ENCODE results near the gene PLXNA4. TPM values are rescaled to one million over a fixed set of nuclear protein-coding genes. Genes with fewer than 3 reads are reported as not detected.

Gene PLXNA4
- polyA plus RNA-seq, 2 donors = 0.44 to 0.55 TPM

GRCh38 chr7:132465516-132465915, 110.8 kb downstream of the PLXNA4 start:
- H3K9me3 ChIP-seq (ENCODE audit: control insufficient read depth in 2 of 2, insufficient read depth in 1 of 2, low read depth in 1 of 2, low read length in 1 of 2) = no peaks in the 10 kb centered on the region
- no peaks in the 10 kb centered on the region for H3K4me1 ChIP-seq (ENCODE audit: control insufficient read depth in 2 of 2, insufficient read depth in 2 of 2, low read length in 1 of 2)
- H3K27me3 ChIP-seq (ENCODE audit: control insufficient read depth in 1 of 2, insufficient read depth in 2 of 2, low read length in 2 of 2) = no peaks in the 10 kb centered on the region
- H3K36me3 ChIP-seq (ENCODE audit: control insufficient read depth in 2 of 2, insufficient read depth in 2 of 2, low read length in 1 of 2) = no peaks in the 10 kb centered on the region
- H3K27ac ChIP-seq (ENCODE audit: low read depth in 2 of 2, low read length in 1 of 2) = no peak overlapping the region
- 73% methylated on average over 4 of the region's 4 CpGs for WGBS, 2 donors
- H3K4me3 ChIP-seq (ENCODE audit: low read depth in 1 of 2, low read length in 2 of 2) = no peak overlapping the region

DNA sequence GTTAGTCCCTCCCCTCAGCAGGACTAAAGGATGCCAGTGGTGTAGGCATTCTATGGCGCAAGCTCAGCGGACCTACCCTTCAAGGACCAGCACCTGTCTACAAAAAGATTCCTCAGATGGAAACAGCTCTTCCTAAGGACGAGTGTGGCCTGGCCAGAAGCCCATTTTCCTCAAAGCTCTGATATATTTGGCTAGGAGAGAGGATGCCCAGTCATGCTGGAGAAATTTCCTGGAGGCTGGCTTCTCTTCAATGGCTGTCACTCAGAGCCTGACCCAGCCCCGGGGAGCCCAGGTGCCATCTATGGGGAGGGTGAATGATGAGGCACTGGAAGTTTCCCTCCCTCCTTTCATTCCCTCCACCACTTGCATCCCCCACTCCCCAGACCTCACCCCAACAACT, 111.5 kb downstream of the PLXNA4 start:
- H3K4me3 ChIP-seq (ENCODE audit: low read depth in 1 of 2, low read length in 2 of 2) = no peak overlapping the region
- 60 to 72% methylated on average over 4 of the region's 4 CpGs for WGBS, 2 donors
- no peaks in the 10 kb centered on the region for H3K27me3 ChIP-seq (ENCODE audit: control insufficient read depth in 1 of 2, insufficient read depth in 2 of 2, low read length in 2 of 2)
- no peaks in the 10 kb centered on the region for H3K36me3 ChIP-seq (ENCODE audit: control insufficient read depth in 2 of 2, insufficient read depth in 2 of 2, low read length in 1 of 2)
- H3K9me3 ChIP-seq (ENCODE audit: control insufficient read depth in 2 of 2, insufficient read depth in 1 of 2, low read depth in 1 of 2, low read length in 1 of 2) = no peaks in the 10 kb centered on the region
- H3K4me1 ChIP-seq (ENCODE audit: control insufficient read depth in 2 of 2, insufficient read depth in 2 of 2, low read length in 1 of 2) = no peaks in the 10 kb centered on the region
- no peak overlapping the region for H3K27ac ChIP-seq (ENCODE audit: low read depth in 2 of 2, low read length in 1 of 2)

DNA sequence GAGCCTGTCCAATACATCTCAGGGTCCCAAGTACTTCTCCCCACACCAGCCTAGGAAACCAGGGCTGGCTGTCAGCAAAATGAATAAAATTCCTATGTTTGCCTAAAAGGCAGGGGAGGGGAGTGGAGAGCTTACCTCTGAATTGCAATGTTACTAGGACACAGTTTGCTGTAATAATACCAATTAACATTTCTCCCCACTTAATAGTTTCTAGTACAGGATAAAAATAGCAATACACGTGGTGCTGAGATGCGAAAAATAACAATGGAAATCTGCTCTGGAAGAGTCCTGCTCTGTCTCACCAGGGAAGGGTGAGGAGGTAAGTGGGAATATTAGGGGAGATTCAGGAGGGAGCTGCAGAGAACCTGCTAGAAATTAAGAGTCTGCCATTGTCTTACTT, 112.3 kb downstream of the PLXNA4 start:
- H3K9me3 ChIP-seq (ENCODE audit: control insufficient read depth in 2 of 2, insufficient read depth in 1 of 2, low read depth in 1 of 2, low read length in 1 of 2) = no peaks in the 10 kb centered on the region
- H3K4me1 ChIP-seq (ENCODE audit: control insufficient read depth in 2 of 2, insufficient read depth in 2 of 2, low read length in 1 of 2) = no peaks in the 10 kb centered on the region
- no peak overlapping the region for H3K27ac ChIP-seq (ENCODE audit: low read depth in 2 of 2, low read length in 1 of 2)
- H3K4me3 ChIP-seq (ENCODE audit: low read depth in 1 of 2, low read length in 2 of 2) = no peak overlapping the region
- H3K36me3 ChIP-seq (ENCODE audit: control insufficient read depth in 2 of 2, insufficient read depth in 2 of 2, low read length in 1 of 2) = no peaks in the 10 kb centered on the region
- H3K27me3 ChIP-seq (ENCODE audit: control insufficient read depth in 1 of 2, insufficient read depth in 2 of 2, low read length in 2 of 2) = no peaks in the 10 kb centered on the region
- 60 to 61% methylated on average over 2 of the region's 2 CpGs for WGBS, 2 donors

- H3K36me3 ChIP-seq (ENCODE audit: control insufficient read depth in 2 of 2, insufficient read depth in 2 of 2, low read length in 1 of 2) = no peaks in the 10 kb centered on the region
These were observed 113.8 kb downstream of the PLXNA4 start for GRCh38 chr7:132462478-132462877.

DNA sequence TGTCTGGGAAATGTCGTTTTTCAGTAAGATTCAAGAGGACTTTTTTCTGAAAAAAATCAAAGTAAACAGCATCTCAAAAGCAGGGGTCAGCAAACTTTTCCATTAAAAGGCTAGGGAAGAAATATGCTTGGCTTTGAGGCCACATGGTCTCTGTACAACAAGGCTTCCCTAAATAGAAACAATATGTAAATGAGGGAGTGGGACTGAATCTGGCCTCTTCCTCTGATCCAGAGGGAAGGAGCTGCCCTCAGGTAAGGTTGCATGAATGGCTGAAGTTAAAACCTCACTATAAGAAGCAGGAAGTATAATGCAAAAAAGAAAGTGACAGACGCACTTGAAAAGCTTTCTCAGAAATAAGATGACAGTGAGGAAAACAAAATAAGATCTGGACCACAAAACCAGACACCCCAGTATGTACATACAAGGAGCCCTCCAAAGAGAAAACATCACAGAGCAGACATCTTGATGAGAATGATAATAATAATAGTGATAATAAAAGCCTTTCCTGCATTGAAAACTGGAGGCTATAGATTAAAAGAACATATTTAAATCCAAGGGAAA, 115.2 kb downstream of the PLXNA4 start:
- Histone ChIP-seq H3K4me1 (ENCODE audit: control insufficient read depth in 2 of 2, insufficient read depth in 2 of 2, low read length in 1 of 2) (no peaks in the 10 kb centered on the region), H3K9me3 (ENCODE audit: control insufficient read depth in 2 of 2, insufficient read depth in 1 of 2, low read depth in 1 of 2, low read length in 1 of 2) (no peaks in the 10 kb centered on the region), H3K27me3 (ENCODE audit: control insufficient read depth in 1 of 2, insufficient read depth in 2 of 2, low read length in 2 of 2) (no peaks in the 10 kb centered on the region), H3K27ac (ENCODE audit: low read depth in 2 of 2, low read length in 1 of 2) (no peak overlapping the region), H3K36me3 (ENCODE audit: control insufficient read depth in 2 of 2, insufficient read depth in 2 of 2, low read length in 1 of 2) (no peaks in the 10 kb centered on the region), H3K4me3 (ENCODE audit: low read depth in 1 of 2, low read length in 2 of 2) (no peak overlapping the region)
- 34 to 44% methylated on average over 2 of the region's 2 CpGs for WGBS, 2 donors

More at GRCh38 chr7:132462478-132462877, 113.8 kb downstream of the PLXNA4 start:
- 83 to 91% methylated on average over 2 of the region's 2 CpGs for WGBS, 2 donors
- H3K4me1 ChIP-seq (ENCODE audit: control insufficient read depth in 2 of 2, insufficient read depth in 2 of 2, low read length in 1 of 2) = no peaks in the 10 kb centered on the region
- no peak overlapping the region for H3K27ac ChIP-seq (ENCODE audit: low read depth in 2 of 2, low read length in 1 of 2)
- no peaks in the 10 kb centered on the region for H3K27me3 ChIP-seq (ENCODE audit: control insufficient read depth in 1 of 2, insufficient read depth in 2 of 2, low read length in 2 of 2)
- no peak overlapping the region for H3K4me3 ChIP-seq (ENCODE audit: low read depth in 1 of 2, low read length in 2 of 2)
- no peaks in the 10 kb centered on the region for H3K9me3 ChIP-seq (ENCODE audit: control insufficient read depth in 2 of 2, insufficient read depth in 1 of 2, low read depth in 1 of 2, low read length in 1 of 2)

DNA sequence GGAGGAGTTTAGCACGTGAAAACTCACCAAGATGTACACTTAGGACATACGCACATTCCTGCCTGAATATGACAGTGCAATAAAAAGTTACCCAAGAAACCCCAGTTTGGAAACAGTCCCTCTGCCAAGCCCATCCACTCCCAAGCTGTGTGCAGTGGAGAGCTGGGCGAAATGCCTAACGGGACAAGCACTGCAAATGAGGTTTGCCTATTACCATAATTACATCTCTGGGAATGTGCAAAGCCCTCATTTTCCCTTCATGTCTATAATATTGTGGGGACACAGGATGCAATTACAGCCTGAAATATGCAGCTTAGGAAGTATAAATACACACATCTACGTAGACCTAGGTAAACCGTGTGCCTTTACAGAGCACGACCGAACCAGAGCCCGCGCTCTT, 117.5 kb downstream of the PLXNA4 start:
- no peak overlapping the region for H3K4me3 ChIP-seq (ENCODE audit: low read depth in 1 of 2, low read length in 2 of 2)
- H3K9me3 ChIP-seq (ENCODE audit: control insufficient read depth in 2 of 2, insufficient read depth in 1 of 2, low read depth in 1 of 2, low read length in 1 of 2) = peaks cover 0 to 5% of the 10 kb centered on the region in 2 donors
- H3K4me1 ChIP-seq (ENCODE audit: control insufficient read depth in 2 of 2, insufficient read depth in 2 of 2, low read length in 1 of 2) = no peaks in the 10 kb centered on the region
- no peaks in the 10 kb centered on the region for H3K27me3 ChIP-seq (ENCODE audit: control insufficient read depth in 1 of 2, insufficient read depth in 2 of 2, low read length in 2 of 2)
- no peak overlapping the region for H3K27ac ChIP-seq (ENCODE audit: low read depth in 2 of 2, low read length in 1 of 2)
- WGBS, 2 donors = 89 to 90% methylated on average over 10 of the region's 10 CpGs
- H3K36me3 ChIP-seq (ENCODE audit: control insufficient read depth in 2 of 2, insufficient read depth in 2 of 2, low read length in 1 of 2) = no peaks in the 10 kb centered on the region

DNA sequence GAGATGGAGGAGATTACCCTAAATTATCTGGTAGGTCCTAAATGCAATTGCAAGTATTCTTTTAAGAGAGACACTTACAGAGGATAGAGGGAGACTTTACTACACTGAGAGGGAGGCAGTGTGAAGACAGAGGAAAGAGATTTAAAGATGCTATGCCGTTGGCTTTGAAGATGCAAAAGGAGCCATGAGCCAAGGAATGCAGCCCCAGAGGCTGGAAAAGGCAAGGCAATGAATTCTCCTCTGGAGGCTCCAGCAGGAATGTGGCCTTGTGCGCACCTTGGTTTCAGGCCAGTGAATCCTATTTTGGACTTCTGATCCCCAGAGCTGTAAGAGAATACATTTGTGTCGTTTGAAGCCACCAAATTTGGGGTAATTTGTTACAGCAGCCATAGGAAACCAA, 118.6 kb downstream of the PLXNA4 start:
- Histone ChIP-seq H3K27me3 (ENCODE audit: control insufficient read depth in 1 of 2, insufficient read depth in 2 of 2, low read length in 2 of 2) (no peaks in the 10 kb centered on the region), H3K9me3 (ENCODE audit: control insufficient read depth in 2 of 2, insufficient read depth in 1 of 2, low read depth in 1 of 2, low read length in 1 of 2) (peaks cover 0 to 5% of the 10 kb centered on the region in 2 donors), H3K27ac (ENCODE audit: low read depth in 2 of 2, low read length in 1 of 2) (no peak overlapping the region), H3K4me1 (ENCODE audit: control insufficient read depth in 2 of 2, insufficient read depth in 2 of 2, low read length in 1 of 2) (no peaks in the 10 kb centered on the region), H3K36me3 (ENCODE audit: control insufficient read depth in 2 of 2, insufficient read depth in 2 of 2, low read length in 1 of 2) (no peaks in the 10 kb centered on the region), H3K4me3 (ENCODE audit: low read depth in 1 of 2, low read length in 2 of 2) (no peak overlapping the region)
- 76 to 80% methylated on average over 3 of the region's 3 CpGs for WGBS, 2 donors

- H3K4me3 ChIP-seq (ENCODE audit: low read depth in 1 of 2, low read length in 2 of 2) = no peak overlapping the region
- no peaks in the 10 kb centered on the region for H3K36me3 ChIP-seq (ENCODE audit: control insufficient read depth in 2 of 2, insufficient read depth in 2 of 2, low read length in 1 of 2)
- no peaks in the 10 kb centered on the region for H3K4me1 ChIP-seq (ENCODE audit: control insufficient read depth in 2 of 2, insufficient read depth in 2 of 2, low read length in 1 of 2)
- H3K27ac ChIP-seq (ENCODE audit: low read depth in 2 of 2, low read length in 1 of 2) = no peak overlapping the region
- H3K27me3 ChIP-seq (ENCODE audit: control insufficient read depth in 1 of 2, insufficient read depth in 2 of 2, low read length in 2 of 2) = no peaks in the 10 kb centered on the region
- H3K9me3 ChIP-seq (ENCODE audit: control insufficient read depth in 2 of 2, insufficient read depth in 1 of 2, low read depth in 1 of 2, low read length in 1 of 2) = peaks cover 0 to 9% of the 10 kb centered on the region in 2 donors
- WGBS, 2 donors = 52 to 62% methylated on average over 7 of the region's 7 CpGs
These were observed 119.9 kb downstream of the PLXNA4 start for GRCh38 chr7:132456418-132456817.

GRCh38 chr7:132455378-132455777, 120.9 kb downstream of the PLXNA4 start:
- no peaks in the 10 kb centered on the region for H3K27me3 ChIP-seq (ENCODE audit: control insufficient read depth in 1 of 2, insufficient read depth in 2 of 2, low read length in 2 of 2)
- H3K36me3 ChIP-seq (ENCODE audit: control insufficient read depth in 2 of 2, insufficient read depth in 2 of 2, low read length in 1 of 2) = no peaks in the 10 kb centered on the region
- H3K9me3 ChIP-seq (ENCODE audit: control insufficient read depth in 2 of 2, insufficient read depth in 1 of 2, low read depth in 1 of 2, low read length in 1 of 2) = peaks cover 0 to 9% of the 10 kb centered on the region in 2 donors
- H3K4me1 ChIP-seq (ENCODE audit: control insufficient read depth in 2 of 2, insufficient read depth in 2 of 2, low read length in 1 of 2) = no peaks in the 10 kb centered on the region
- H3K27ac ChIP-seq (ENCODE audit: low read depth in 2 of 2, low read length in 1 of 2) = no peak overlapping the region
- 54 to 60% methylated on average over 9 of the region's 9 CpGs for WGBS, 2 donors
- no peak overlapping the region for H3K4me3 ChIP-seq (ENCODE audit: low read depth in 1 of 2, low read length in 2 of 2)

DNA sequence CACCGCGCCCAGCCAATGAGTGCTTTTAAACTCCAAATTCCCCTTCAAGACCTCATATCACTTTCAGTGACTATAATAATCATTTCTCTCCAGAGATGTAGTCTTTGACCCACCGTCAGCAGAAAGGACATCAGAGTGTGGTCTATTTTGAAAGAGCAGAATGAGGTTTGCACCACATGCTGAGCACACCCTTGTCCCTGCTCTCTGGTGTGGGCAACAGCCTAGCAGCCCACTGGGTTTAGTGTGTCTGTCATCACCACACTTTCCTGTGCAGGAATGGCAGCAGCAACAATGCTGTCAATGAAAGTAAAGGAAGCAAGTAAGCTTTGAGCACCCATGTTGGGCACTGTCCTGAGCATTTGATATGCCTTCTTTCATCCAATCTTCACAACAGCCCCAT, 122.4 kb downstream of the PLXNA4 start:
- Histone ChIP-seq H3K4me1 (ENCODE audit: control insufficient read depth in 2 of 2, insufficient read depth in 2 of 2, low read length in 1 of 2) (no peaks in the 10 kb centered on the region), H3K36me3 (ENCODE audit: control insufficient read depth in 2 of 2, insufficient read depth in 2 of 2, low read length in 1 of 2) (no peaks in the 10 kb centered on the region), H3K9me3 (ENCODE audit: control insufficient read depth in 2 of 2, insufficient read depth in 1 of 2, low read depth in 1 of 2, low read length in 1 of 2) (peaks cover 0 to 11% of the 10 kb centered on the region in 2 donors), H3K27ac (ENCODE audit: low read depth in 2 of 2, low read length in 1 of 2) (no peak overlapping the region), H3K4me3 (ENCODE audit: low read depth in 1 of 2, low read length in 2 of 2) (no peak overlapping the region), H3K27me3 (ENCODE audit: control insufficient read depth in 1 of 2, insufficient read depth in 2 of 2, low read length in 2 of 2) (no peaks in the 10 kb centered on the region)
- 91 to 92% methylated on average over 3 of the region's 3 CpGs for WGBS, 2 donors

Measured in esophagus (tissue), 2 donors.